WTC11 (cell line): Measurements from ENCODE around the gene SETD4. TPM values are rescaled to one million over a fixed set of nuclear protein-coding genes. Genes with fewer than 3 reads are reported as not detected.

Experiments used
- ATAC-seq: fragments of 200-7000 bp; cut with Tn5 transposase; 2 replicates; pipeline ENCODE4 v1.10.0; 2021; ENCODE audit warnings: mild to moderate bottlenecking, moderate library complexity
- CTCF ChIA-PET: fragments of 300-600 bp; sonication (Branson Sonifier 250); formaldehyde crosslinking; loops from one replicate; lab custom pipeline; 2021; ENCODE audit warnings: antibody characterized with exemption; lab: Charles Lee
- POLR2A ChIA-PET: fragments of 350-600 bp; sonication (Branson Sonifier 250); formaldehyde crosslinking; loops from one replicate; lab custom pipeline; 2021; ENCODE audit warnings: antibody characterized with exemption; lab: Charles Lee
- DNase-seq: peaks from one replicate; pipeline ENCODE4 v3.0.0; 2021; ENCODE audit warnings: low spot score
- H3K27ac Mint-ChIP-seq: 2 replicates; pipeline ENCODE4 v1.8.0; 2021; ENCODE audit warnings: mixed read lengths
- H3K27me3 Mint-ChIP-seq: 2 replicates; pipeline ENCODE4 v1.8.0; 2021; ENCODE audit warnings: low read depth, mild to moderate bottlenecking, moderate library complexity, mixed read lengths
- H3K36me3 Mint-ChIP-seq: 2 replicates; pipeline ENCODE4 v1.8.0; 2021; ENCODE audit warnings: mixed read lengths
- H3K4me1 Mint-ChIP-seq: 2 replicates; pipeline ENCODE4 v1.8.0; 2022; ENCODE audit warnings: mixed read lengths
- H3K4me3 Mint-ChIP-seq: 2 replicates; pipeline ENCODE4 v1.8.0; 2021; ENCODE audit warnings: mild to moderate bottlenecking, moderate library complexity, mixed read lengths
- H3K9me3 Mint-ChIP-seq: 2 replicates; pipeline ENCODE4 v1.8.0; 2021; ENCODE audit warnings: mixed read lengths
- CREM ChIP-seq: sonication (generic); formaldehyde crosslinking; IDR thresholded peaks from 2 replicates; pipeline ENCODE4 v1.8.1; 2022; ENCODE audit warnings: mild to moderate bottlenecking, missing genetic modification reagents, moderate library complexity
- EMX1 ChIP-seq: fragments of 250-450 bp; sonication (Bioruptor Pico); IDR thresholded peaks from 2 replicates; pipeline ENCODE4 v1.8.0; 2021; ENCODE audit warnings: mild to moderate bottlenecking
- FOXJ3 ChIP-seq: sonication (generic); formaldehyde crosslinking; IDR thresholded peaks from 2 replicates; pipeline ENCODE4 v1.9.0; 2021; ENCODE audit warnings: missing genetic modification reagents, mild to moderate bottlenecking, borderline replicate concordance
- JUN ChIP-seq: sonication (generic); formaldehyde crosslinking; IDR thresholded peaks from 2 replicates; pipeline ENCODE4 v1.8.0; 2023; ENCODE audit warnings: mild to moderate bottlenecking, missing genetic modification reagents
- NFYB ChIP-seq: sonication (generic); formaldehyde crosslinking; conservative IDR thresholded peaks from 2 replicates; pipeline ENCODE4 v1.8.0; 2022; ENCODE audit warnings: low read depth, missing genetic modification reagents
- NR1H2 ChIP-seq: sonication (generic); formaldehyde crosslinking; IDR thresholded peaks from 2 replicates; pipeline ENCODE4 v1.9.0; 2021; ENCODE audit warnings: mild to moderate bottlenecking, moderate library complexity, missing genetic modification reagents
- PRRX2 ChIP-seq: fragments of 250-450 bp; sonication (Bioruptor Pico); IDR thresholded peaks from 2 replicates; pipeline ENCODE4 v1.8.0; 2021; ENCODE audit warnings: mild to moderate bottlenecking
- ZNF263 ChIP-seq: sonication (generic); formaldehyde crosslinking; IDR thresholded peaks from 2 replicates; pipeline ENCODE4 v1.8.1; 2022; ENCODE audit warnings: low read depth, mild to moderate bottlenecking, moderate library complexity, missing genetic modification reagents
- total RNA-seq: library from RNA; stranded (reverse); gene quantifications from 3 replicates; pipeline ENCODE4 v1.2.3, GENCODE V29; 2021
- TF ChIP-seq, protein P1 (sequence below): sonication (generic); formaldehyde crosslinking; conservative IDR thresholded peaks from 2 replicates; pipeline ENCODE4 v1.8.1; 2022; ENCODE audit warnings: mild to moderate bottlenecking, missing genetic modification reagents
- TF ChIP-seq, protein P2 (sequence below): sonication (generic); formaldehyde crosslinking; IDR thresholded peaks from 2 replicates; pipeline ENCODE4 v1.8.1; 2023; ENCODE audit warnings: mild to moderate bottlenecking, missing genetic modification reagents, borderline replicate concordance
- TF ChIP-seq, protein P3 (sequence below): sonication (generic); formaldehyde crosslinking; IDR thresholded peaks from 2 replicates; pipeline ENCODE4 v1.8.1; 2023; ENCODE audit warnings: mild to moderate bottlenecking, missing genetic modification reagents, moderate library complexity
- TF ChIP-seq, protein P4 (sequence below): sonication (generic); formaldehyde crosslinking; IDR thresholded peaks from 2 replicates; pipeline ENCODE4 v1.8.1; 2023; ENCODE audit warnings: mild to moderate bottlenecking, missing genetic modification reagents, moderate library complexity
- TF ChIP-seq, protein P5 (sequence below): fragments of 250-450 bp; sonication (Bioruptor Pico); IDR thresholded peaks from 2 replicates; pipeline ENCODE4 v2.1.2; 2022; ENCODE audit warnings: mild to moderate bottlenecking, moderate library complexity
- TF ChIP-seq, protein P6 (sequence below): fragments of 250-450 bp; sonication (Bioruptor Pico); IDR thresholded peaks from 2 replicates; pipeline ENCODE4 v1.9.0; 2021; ENCODE audit warnings: mild to moderate bottlenecking
- TF ChIP-seq, protein P7 (sequence below): sonication (generic); formaldehyde crosslinking; IDR thresholded peaks from 2 replicates; pipeline ENCODE4 v1.8.1; 2023; ENCODE audit warnings: mild to moderate bottlenecking, missing genetic modification reagents

SETD4 gene
- total RNA-seq, 1 experiment from 2014 or later, result 64.8 TPM

DNA sequence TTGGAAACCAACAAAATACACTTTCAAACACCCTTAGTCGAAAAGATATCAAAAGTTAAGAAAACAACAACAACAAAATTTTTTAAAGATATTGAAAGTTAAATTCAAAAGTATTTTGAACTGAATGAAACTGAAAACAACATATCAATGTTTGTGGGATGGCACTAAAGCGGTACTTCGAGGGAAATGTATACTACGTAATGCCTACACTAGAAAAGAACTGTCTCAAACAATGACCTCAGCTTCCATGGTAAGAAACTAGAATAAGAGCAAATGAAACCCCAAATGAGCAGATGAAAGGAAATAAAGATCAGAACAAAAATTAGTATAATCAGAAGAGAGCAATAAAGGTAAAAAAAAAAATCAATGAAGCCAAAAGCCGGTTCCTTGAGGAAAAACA, 15.6 kb upstream of the SETD4 start:
- TF ChIP-seq PRRX2 (CRISPR knock-in tag) (no peak), CREM (no peak), JUN (CRISPR knock-in tag) (no peak), FOXJ3 (CRISPR knock-in tag) (no peak), NFYB (no peak), EMX1 (CRISPR knock-in tag) (no peak), NR1H2 (CRISPR knock-in tag) (no peak), ZNF263 (CRISPR knock-in tag) (no peak)
- TF ChIP-seq, protein P1, sequence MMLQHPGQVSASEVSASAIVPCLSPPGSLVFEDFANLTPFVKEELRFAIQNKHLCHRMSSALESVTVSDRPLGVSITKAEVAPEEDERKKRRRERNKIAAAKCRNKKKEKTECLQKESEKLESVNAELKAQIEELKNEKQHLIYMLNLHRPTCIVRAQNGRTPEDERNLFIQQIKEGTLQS (CRISPR knock-in tag), result no peak
- TF ChIP-seq, protein P2, sequence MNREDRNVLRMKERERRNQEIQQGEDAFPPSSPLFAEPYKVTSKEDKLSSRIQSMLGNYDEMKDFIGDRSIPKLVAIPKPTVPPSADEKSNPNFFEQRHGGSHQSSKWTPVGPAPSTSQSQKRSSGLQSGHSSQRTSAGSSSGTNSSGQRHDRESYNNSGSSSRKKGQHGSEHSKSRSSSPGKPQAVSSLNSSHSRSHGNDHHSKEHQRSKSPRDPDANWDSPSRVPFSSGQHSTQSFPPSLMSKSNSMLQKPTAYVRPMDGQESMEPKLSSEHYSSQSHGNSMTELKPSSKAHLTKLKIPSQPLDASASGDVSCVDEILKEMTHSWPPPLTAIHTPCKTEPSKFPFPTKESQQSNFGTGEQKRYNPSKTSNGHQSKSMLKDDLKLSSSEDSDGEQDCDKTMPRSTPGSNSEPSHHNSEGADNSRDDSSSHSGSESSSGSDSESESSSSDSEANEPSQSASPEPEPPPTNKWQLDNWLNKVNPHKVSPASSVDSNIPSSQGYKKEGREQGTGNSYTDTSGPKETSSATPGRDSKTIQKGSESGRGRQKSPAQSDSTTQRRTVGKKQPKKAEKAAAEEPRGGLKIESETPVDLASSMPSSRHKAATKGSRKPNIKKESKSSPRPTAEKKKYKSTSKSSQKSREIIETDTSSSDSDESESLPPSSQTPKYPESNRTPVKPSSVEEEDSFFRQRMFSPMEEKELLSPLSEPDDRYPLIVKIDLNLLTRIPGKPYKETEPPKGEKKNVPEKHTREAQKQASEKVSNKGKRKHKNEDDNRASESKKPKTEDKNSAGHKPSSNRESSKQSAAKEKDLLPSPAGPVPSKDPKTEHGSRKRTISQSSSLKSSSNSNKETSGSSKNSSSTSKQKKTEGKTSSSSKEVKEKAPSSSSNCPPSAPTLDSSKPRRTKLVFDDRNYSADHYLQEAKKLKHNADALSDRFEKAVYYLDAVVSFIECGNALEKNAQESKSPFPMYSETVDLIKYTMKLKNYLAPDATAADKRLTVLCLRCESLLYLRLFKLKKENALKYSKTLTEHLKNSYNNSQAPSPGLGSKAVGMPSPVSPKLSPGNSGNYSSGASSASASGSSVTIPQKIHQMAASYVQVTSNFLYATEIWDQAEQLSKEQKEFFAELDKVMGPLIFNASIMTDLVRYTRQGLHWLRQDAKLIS (CRISPR knock-in tag), result no peak
- TF ChIP-seq, protein P3, sequence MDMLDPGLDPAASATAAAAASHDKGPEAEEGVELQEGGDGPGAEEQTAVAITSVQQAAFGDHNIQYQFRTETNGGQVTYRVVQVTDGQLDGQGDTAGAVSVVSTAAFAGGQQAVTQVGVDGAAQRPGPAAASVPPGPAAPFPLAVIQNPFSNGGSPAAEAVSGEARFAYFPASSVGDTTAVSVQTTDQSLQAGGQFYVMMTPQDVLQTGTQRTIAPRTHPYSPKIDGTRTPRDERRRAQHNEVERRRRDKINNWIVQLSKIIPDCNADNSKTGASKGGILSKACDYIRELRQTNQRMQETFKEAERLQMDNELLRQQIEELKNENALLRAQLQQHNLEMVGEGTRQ (CRISPR knock-in tag), result no peak
- TF ChIP-seq, protein P4, sequence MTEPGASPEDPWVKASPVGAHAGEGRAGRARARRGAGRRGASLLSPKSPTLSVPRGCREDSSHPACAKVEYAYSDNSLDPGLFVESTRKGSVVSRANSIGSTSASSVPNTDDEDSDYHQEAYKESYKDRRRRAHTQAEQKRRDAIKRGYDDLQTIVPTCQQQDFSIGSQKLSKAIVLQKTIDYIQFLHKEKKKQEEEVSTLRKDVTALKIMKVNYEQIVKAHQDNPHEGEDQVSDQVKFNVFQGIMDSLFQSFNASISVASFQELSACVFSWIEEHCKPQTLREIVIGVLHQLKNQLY, result no peak
- TF ChIP-seq, protein P5, sequence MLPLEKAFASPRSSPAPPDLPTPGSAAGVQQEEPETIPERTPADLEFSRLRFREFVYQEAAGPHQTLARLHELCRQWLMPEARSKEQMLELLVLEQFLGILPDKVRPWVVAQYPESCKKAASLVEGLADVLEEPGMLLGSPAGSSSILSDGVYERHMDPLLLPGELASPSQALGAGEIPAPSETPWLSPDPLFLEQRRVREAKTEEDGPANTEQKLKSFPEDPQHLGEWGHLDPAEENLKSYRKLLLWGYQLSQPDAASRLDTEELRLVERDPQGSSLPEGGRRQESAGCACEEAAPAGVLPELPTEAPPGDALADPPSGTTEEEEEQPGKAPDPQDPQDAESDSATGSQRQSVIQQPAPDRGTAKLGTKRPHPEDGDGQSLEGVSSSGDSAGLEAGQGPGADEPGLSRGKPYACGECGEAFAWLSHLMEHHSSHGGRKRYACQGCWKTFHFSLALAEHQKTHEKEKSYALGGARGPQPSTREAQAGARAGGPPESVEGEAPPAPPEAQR (CRISPR knock-in tag), result no peak
- TF ChIP-seq, protein P6, sequence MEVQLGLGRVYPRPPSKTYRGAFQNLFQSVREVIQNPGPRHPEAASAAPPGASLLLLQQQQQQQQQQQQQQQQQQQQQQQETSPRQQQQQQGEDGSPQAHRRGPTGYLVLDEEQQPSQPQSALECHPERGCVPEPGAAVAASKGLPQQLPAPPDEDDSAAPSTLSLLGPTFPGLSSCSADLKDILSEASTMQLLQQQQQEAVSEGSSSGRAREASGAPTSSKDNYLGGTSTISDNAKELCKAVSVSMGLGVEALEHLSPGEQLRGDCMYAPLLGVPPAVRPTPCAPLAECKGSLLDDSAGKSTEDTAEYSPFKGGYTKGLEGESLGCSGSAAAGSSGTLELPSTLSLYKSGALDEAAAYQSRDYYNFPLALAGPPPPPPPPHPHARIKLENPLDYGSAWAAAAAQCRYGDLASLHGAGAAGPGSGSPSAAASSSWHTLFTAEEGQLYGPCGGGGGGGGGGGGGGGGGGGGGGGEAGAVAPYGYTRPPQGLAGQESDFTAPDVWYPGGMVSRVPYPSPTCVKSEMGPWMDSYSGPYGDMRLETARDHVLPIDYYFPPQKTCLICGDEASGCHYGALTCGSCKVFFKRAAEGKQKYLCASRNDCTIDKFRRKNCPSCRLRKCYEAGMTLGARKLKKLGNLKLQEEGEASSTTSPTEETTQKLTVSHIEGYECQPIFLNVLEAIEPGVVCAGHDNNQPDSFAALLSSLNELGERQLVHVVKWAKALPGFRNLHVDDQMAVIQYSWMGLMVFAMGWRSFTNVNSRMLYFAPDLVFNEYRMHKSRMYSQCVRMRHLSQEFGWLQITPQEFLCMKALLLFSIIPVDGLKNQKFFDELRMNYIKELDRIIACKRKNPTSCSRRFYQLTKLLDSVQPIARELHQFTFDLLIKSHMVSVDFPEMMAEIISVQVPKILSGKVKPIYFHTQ, result no peak
- TF ChIP-seq, protein P7, sequence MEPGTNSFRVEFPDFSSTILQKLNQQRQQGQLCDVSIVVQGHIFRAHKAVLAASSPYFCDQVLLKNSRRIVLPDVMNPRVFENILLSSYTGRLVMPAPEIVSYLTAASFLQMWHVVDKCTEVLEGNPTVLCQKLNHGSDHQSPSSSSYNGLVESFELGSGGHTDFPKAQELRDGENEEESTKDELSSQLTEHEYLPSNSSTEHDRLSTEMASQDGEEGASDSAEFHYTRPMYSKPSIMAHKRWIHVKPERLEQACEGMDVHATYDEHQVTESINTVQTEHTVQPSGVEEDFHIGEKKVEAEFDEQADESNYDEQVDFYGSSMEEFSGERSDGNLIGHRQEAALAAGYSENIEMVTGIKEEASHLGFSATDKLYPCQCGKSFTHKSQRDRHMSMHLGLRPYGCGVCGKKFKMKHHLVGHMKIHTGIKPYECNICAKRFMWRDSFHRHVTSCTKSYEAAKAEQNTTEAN, result no peak
- TF ChIP-seq, all 79 proteins: peak for 0
- POLR2A ChIA-PET, result no interaction called here
- H3K4me3 Mint-ChIP-seq, result no peak overlapping the region
- CTCF ChIA-PET, result interaction anchor here (1.7 to 2.9 kb wide), 2 partner anchors 12 to 29 kb away, joined by 5 to 9 read pairs; no protein-coding TSS in a partner anchor
- H3K36me3 Mint-ChIP-seq, result peaks cover 30% of the 10 kb centered on the region
- no peak for ATAC-seq
- 0 out of 2 replicates have a peak, but pooled peaks cover 3% of the 10 kb centered on the region for H3K9me3 Mint-ChIP-seq
- peak overlapping the region; percentile 46; the same call in 1 of the 2 replicates for H3K27ac Mint-ChIP-seq
- peaks cover 61% of the 10 kb centered on the region for H3K4me1 Mint-ChIP-seq
- DNase-seq, result no peak
- H3K27me3 Mint-ChIP-seq, result no peaks in the 10 kb centered on the region; the same call in 1 of the 2 replicates
